SU-DHL-6 (cell line): ENCODE measurements around the gene ANKRD13C.

Experiments used
- EZH2phosphoT487 ChIP-seq: fragments of 200-600 bp; sonication (generic), shearing (Covaris generic); conservative IDR thresholded peaks from 2 replicates; pipeline ENCODE4 v1.6.1; 2018; ENCODE audit warnings: mild to moderate bottlenecking, antibody characterized with exemption, low read length, moderate library complexity, mixed read lengths
- TF ChIP-seq, protein P1 (sequence below): fragments of 200-600 bp; sonication (generic); IDR thresholded peaks from one replicate; pipeline ENCODE4 v1.5.1; 2017; ENCODE audit warnings: antibody characterized with exemption, mild to moderate bottlenecking, low read length, moderate library complexity; ENCODE audit not compliant: insufficient read depth, poor library complexity, severe bottlenecking

DNA sequence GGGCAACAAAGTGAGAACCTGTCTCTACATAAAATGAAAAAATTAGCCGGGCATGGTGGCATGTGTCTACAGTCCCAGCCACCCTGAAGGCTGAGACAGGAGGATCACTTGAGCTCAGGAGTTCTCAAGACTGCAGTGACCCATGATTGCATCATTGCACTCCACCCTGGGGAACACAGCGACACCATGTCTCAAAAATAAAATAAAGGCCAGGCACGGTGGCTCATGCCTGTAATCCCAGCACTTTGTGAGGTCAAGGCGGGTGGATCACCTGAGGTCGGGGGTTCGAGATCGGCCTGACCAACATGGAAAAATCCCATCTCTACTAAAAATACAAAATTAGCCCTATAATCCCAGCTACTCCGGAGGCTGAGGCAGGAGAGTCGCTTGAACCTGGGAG lies 20.1 kb downstream of the ANKRD13C start:
- TF ChIP-seq, protein P1, sequence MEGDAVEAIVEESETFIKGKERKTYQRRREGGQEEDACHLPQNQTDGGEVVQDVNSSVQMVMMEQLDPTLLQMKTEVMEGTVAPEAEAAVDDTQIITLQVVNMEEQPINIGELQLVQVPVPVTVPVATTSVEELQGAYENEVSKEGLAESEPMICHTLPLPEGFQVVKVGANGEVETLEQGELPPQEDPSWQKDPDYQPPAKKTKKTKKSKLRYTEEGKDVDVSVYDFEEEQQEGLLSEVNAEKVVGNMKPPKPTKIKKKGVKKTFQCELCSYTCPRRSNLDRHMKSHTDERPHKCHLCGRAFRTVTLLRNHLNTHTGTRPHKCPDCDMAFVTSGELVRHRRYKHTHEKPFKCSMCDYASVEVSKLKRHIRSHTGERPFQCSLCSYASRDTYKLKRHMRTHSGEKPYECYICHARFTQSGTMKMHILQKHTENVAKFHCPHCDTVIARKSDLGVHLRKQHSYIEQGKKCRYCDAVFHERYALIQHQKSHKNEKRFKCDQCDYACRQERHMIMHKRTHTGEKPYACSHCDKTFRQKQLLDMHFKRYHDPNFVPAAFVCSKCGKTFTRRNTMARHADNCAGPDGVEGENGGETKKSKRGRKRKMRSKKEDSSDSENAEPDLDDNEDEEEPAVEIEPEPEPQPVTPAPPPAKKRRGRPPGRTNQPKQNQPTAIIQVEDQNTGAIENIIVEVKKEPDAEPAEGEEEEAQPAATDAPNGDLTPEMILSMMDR: no peak
- no peak for TF ChIP-seq EZH2phosphoT487
